Common myeloid progenitor, CD34-positive (primary cell): ENCODE results near the gene LSM8.

Source experiments
- CTCF ChIA-PET: fragments of 350-600 bp; sonication (Branson Sonifier 250); formaldehyde crosslinking; loops from one replicate; lab custom pipeline; 2021; ENCODE audit warnings: antibody characterized with exemption; lab: Charles Lee
- POLR2A ChIA-PET: fragments of 350-600 bp; sonication (Branson Sonifier 250); formaldehyde crosslinking; loops from one replicate; lab custom pipeline; 2021; ENCODE audit warnings: antibody characterized with exemption; lab: Charles Lee
- DNase-seq, 3 donors: peaks; one replicate each; pipeline versions ENCODE4 v3.0.0 to v3.0.0-alpha.2; 2013
- H3K27ac ChIP-seq, 2 experiments: 1 replicate in 1 of 2; 2 replicates in 1 of 2; pipeline ENCODE4 v1.7.0; 2013; ENCODE audit warnings: inconsistent platforms in 2 of 2, low read length in 2 of 2, mild to moderate bottlenecking in 2 of 2, low read depth in 1 of 2, moderate library complexity in 1 of 2; ENCODE audit not compliant: severe bottlenecking in 2 of 2, insufficient read depth in 1 of 2, poor library complexity in 1 of 2
- H3K27me3 ChIP-seq, 5 experiments: replicated peaks in 2 of 5; 1 replicate in 3 of 5; 2 replicates in 2 of 5; pipeline versions ENCODE4 v1.6.1 to v1.7.0; 2013; ENCODE audit warnings: low read length in 4 of 5, mild to moderate bottlenecking in 2 of 5, moderate library complexity in 2 of 5, inconsistent platforms in 1 of 5; ENCODE audit not compliant: insufficient read depth in 5 of 5, control insufficient read depth in 4 of 5
- H3K36me3 ChIP-seq, 4 experiments: 1 replicate in 2 of 4; 2 replicates in 2 of 4; pipeline versions ENCODE4 v1.6.1 to v1.7.0; 2013; ENCODE audit warnings: low read length in 3 of 4, control low read depth in 1 of 4, mild to moderate bottlenecking in 1 of 4; ENCODE audit not compliant: control insufficient read depth in 4 of 4, insufficient read depth in 4 of 4
- H3K4me1 ChIP-seq, 4 experiments: 1 replicate in 3 of 4; 2 replicates in 1 of 4; pipeline versions ENCODE4 v1.6.1 to v1.7.1; 2013; ENCODE audit warnings: low read length in 3 of 4, mild to moderate bottlenecking in 3 of 4, control low read depth in 1 of 4, inconsistent platforms in 1 of 4, moderate library complexity in 1 of 4; ENCODE audit not compliant: control insufficient read depth in 4 of 4, insufficient read depth in 4 of 4; ENCODE audit errors: control extremely low read depth in 1 of 4
- H3K4me3 ChIP-seq, 7 experiments: 1 replicate in 4 of 7; 2 replicates in 3 of 7; pipeline versions ENCODE4 v1.5.1 to v1.7.0; 2013; ENCODE audit warnings: mild to moderate bottlenecking in 7 of 7, low read length in 6 of 7, moderate library complexity in 6 of 7, inconsistent platforms in 2 of 7, low read depth in 2 of 7, control low read depth in 1 of 7; ENCODE audit not compliant: insufficient read depth in 4 of 7, control insufficient read depth in 1 of 7; ENCODE audit errors: extremely low read depth in 1 of 7
- H3K9me3 ChIP-seq, 5 experiments: 1 replicate in 4 of 5; 2 replicates in 1 of 5; pipeline versions ENCODE4 v1.6.1 to v1.7.1; 2013; ENCODE audit warnings: low read length in 4 of 5, mild to moderate bottlenecking in 2 of 5, inconsistent platforms in 1 of 5, low read depth in 1 of 5, moderate library complexity in 1 of 5; ENCODE audit not compliant: control insufficient read depth in 4 of 5, insufficient read depth in 2 of 5; ENCODE audit errors: control extremely low read depth in 1 of 5
- WGBS: methylation state at CpG from one replicate; pipeline ENCODE4 v1.1.5; 2013; ENCODE audit not compliant: insufficient coverage; 5-methylcytosine and 5-hydroxymethylcytosine counted together

LSM8 gene

GRCh38 chr7:118182593-118183427 lies 1.2 kb upstream of the LSM8 start:
- ChIA-PET POLR2A (no interaction called here), CTCF (no interaction called here)
- peaks cover 8 to 26% (median 17%) of the 10 kb centered on the region in 4 experiments for H3K4me1 ChIP-seq
- DNase-seq: peak in 1 of 3 donors; percentile 11
- peak overlapping the region; percentile 23 to 100 (median 87) for H3K4me3 ChIP-seq
- peaks cover 0 to 6% (median 2%) of the 10 kb centered on the region in 4 experiments for H3K36me3 ChIP-seq
- peak overlapping the region; percentile 95 to 98 for H3K27ac ChIP-seq
- H3K27me3 ChIP-seq: no peaks in the 10 kb centered on the region
- H3K9me3 ChIP-seq: no peaks in the 10 kb centered on the region
- 64% methylated on average over 10 of the region's 13 CpGs for WGBS

- Histone ChIP-seq H3K27ac (peak overlapping the region; percentile 95 to 98), H3K4me1 (peaks cover 8 to 26% (median 17%) of the 10 kb centered on the region in 4 experiments), H3K27me3 (no peaks in the 10 kb centered on the region), H3K9me3 (no peaks in the 10 kb centered on the region), H3K36me3 (peaks cover 0 to 12% (median 6%) of the 10 kb centered on the region in 4 experiments), H3K4me3 (peak overlapping the region; percentile 76 to 100 (median 87))
- no peak for DNase-seq
- ChIA-PET POLR2A (no interaction called here), CTCF (interaction anchor here (1.2 kb wide), 1 partner anchor 12 kb away, joined by 3 read pairs; no protein-coding TSS in a partner anchor)
- WGBS: 0% methylated on average over 13 of the region's 15 CpGs
Observed at GRCh38 chr7:118183428-118183785, 557 bp upstream of the LSM8 start.

- H3K27me3 ChIP-seq: no peaks in the 10 kb centered on the region
- peaks cover 4 to 21% (median 11%) of the 10 kb centered on the region in 4 experiments for H3K36me3 ChIP-seq
- no peak for DNase-seq
- peak overlapping the region in 6 of 7 experiments; percentile 82 to 100 (median 88) for H3K4me3 ChIP-seq
- POLR2A ChIA-PET: interaction anchor here (0.5 to 0.7 kb wide), 2 partner anchors 9 to 23 kb away, joined by 3 read pairs; no protein-coding TSS in a partner anchor
- WGBS: 35% methylated on average over 4 of the region's 10 CpGs
- H3K9me3 ChIP-seq: no peaks in the 10 kb centered on the region
- CTCF ChIA-PET: interaction anchor here (0.9 to 1.2 kb wide), 2 partner anchors 11 to 13 kb away, joined by 3 to 4 read pairs; no protein-coding TSS in a partner anchor
- peak overlapping the region; percentile 95 to 98 for H3K27ac ChIP-seq
- peaks cover 8 to 26% (median 17%) of the 10 kb centered on the region in 4 experiments for H3K4me1 ChIP-seq
Observed at GRCh38 chr7:118184565-118184940, 589 bp downstream of the LSM8 start.

- Histone ChIP-seq H3K4me1 (peaks cover 8 to 26% (median 17%) of the 10 kb centered on the region in 4 experiments), H3K4me3 (peak overlapping the region in 5 of 7 experiments; percentile 82 to 94 (median 87)), H3K9me3 (no peaks in the 10 kb centered on the region), H3K36me3 (peaks cover 5 to 27% (median 13%) of the 10 kb centered on the region in 4 experiments), H3K27me3 (no peaks in the 10 kb centered on the region), H3K27ac (peak overlapping the region in 1 of 2 experiments; percentile 98)
- POLR2A ChIA-PET: interaction anchor here (0.5 kb wide), 1 partner anchor 9 kb away, joined by 3 read pairs; no protein-coding TSS in a partner anchor
- DNase-seq: no peak
- CTCF ChIA-PET: interaction anchor here (0.9 to 1.1 kb wide), 3 partner anchors 10 to 14 kb away, joined by 3 to 4 read pairs (median 4); no protein-coding TSS in a partner anchor
- WGBS: 100% methylated on average over 1 of the region's 6 CpGs
Observed at GRCh38 chr7:118185163-118185860, 1.3 kb downstream of the LSM8 start.

GRCh38 chr7:118186501-118186900 lies 2.5 kb downstream of the LSM8 start:
- no peak overlapping the region for H3K27ac ChIP-seq
- peaks cover 8 to 26% (median 17%) of the 10 kb centered on the region in 4 experiments for H3K4me1 ChIP-seq
- H3K36me3 ChIP-seq: peaks cover 7 to 36% (median 17%) of the 10 kb centered on the region in 4 experiments
- H3K4me3 ChIP-seq: no peak overlapping the region
- H3K9me3 ChIP-seq: no peaks in the 10 kb centered on the region
- ChIA-PET CTCF (interaction anchor here (3.6 kb wide), 1 partner anchor 12 kb away, joined by 10 read pairs; no protein-coding TSS in a partner anchor), POLR2A (no interaction called here)
- no peaks in the 10 kb centered on the region for H3K27me3 ChIP-seq
- DNase-seq: peak in 2 of 3 donors; percentile 5 to 21

GRCh38 chr7:118194571-118194970 lies 10.6 kb downstream of the LSM8 start:
- no peaks in the 10 kb centered on the region for H3K9me3 ChIP-seq
- 100% methylated on average over 2 of the region's 2 CpGs for WGBS
- no peak overlapping the region for H3K4me3 ChIP-seq
- H3K27me3 ChIP-seq: no peaks in the 10 kb centered on the region
- H3K27ac ChIP-seq: no peak overlapping the region
- ChIA-PET CTCF (interaction anchor here (0.7 to 1.4 kb wide), 6 partner anchors 9 to 449 kb away, joined by 3 to 6 read pairs (median 4); partner anchors contain the start of gene LSM8), POLR2A (no interaction called here)
- H3K4me1 ChIP-seq: no peaks in the 10 kb centered on the region
- DNase-seq: no peak
- H3K36me3 ChIP-seq: peaks cover 4 to 22% (median 8%) of the 10 kb centered on the region in 4 experiments
